ENCODE measurements around the gene BCL2. TPM values are rescaled to one million over a fixed set of nuclear protein-coding genes. Genes with fewer than 3 reads are reported as not detected.

BCL2 gene
- total RNA-seq, 1 donor from 2014 or later = 39.1 TPM

- peaks cover 8 to 23% (median 15%) of the 10 kb centered on the region in 3 donors for H3K4me1 ChIP-seq (ENCODE audit: control insufficient read depth in 3 of 3, insufficient read depth in 3 of 3, low read length in 3 of 3)
- H3K36me3 ChIP-seq (ENCODE audit: control insufficient read depth in 3 of 3, insufficient read depth in 3 of 3, low read length in 3 of 3) = no peaks in the 10 kb centered on the region
- no peak overlapping the region for H3K4me3 ChIP-seq (ENCODE audit: low read length in 3 of 3)
- H3K9me3 ChIP-seq (ENCODE audit: control insufficient read depth in 3 of 3, low read length in 3 of 3) = no peaks in the 10 kb centered on the region
- no peak overlapping the region for H3K27ac ChIP-seq (ENCODE audit: low read depth, low read length)
- H3K27me3 ChIP-seq (ENCODE audit: control insufficient read depth in 3 of 3, insufficient read depth in 3 of 3, low read length in 3 of 3) = no peaks in the 10 kb centered on the region
- H3K9ac ChIP-seq (ENCODE audit: low read depth in 1 of 3, low read length in 3 of 3) = no peak overlapping the region
Measured at GRCh38 chr18:63109022-63109421, 210.5 kb downstream of the BCL2 start.

GRCh38 chr18:63107931-63108330, 211.6 kb downstream of the BCL2 start:
- Histone ChIP-seq H3K27ac (ENCODE audit: low read depth, low read length) (no peak overlapping the region), H3K36me3 (ENCODE audit: control insufficient read depth in 3 of 3, insufficient read depth in 3 of 3, low read length in 3 of 3) (no peaks in the 10 kb centered on the region), H3K9me3 (ENCODE audit: control insufficient read depth in 3 of 3, low read length in 3 of 3) (no peaks in the 10 kb centered on the region), H3K4me3 (ENCODE audit: low read length in 3 of 3) (no peak overlapping the region), H3K4me1 (ENCODE audit: control insufficient read depth in 3 of 3, insufficient read depth in 3 of 3, low read length in 3 of 3) (peaks cover 8 to 23% (median 15%) of the 10 kb centered on the region in 3 donors), H3K27me3 (ENCODE audit: control insufficient read depth in 3 of 3, insufficient read depth in 3 of 3, low read length in 3 of 3) (no peaks in the 10 kb centered on the region), H3K9ac (ENCODE audit: low read depth in 1 of 3, low read length in 3 of 3) (no peak overlapping the region)

GRCh38 chr18:63107171-63107845, 212.3 kb downstream of the BCL2 start:
- Histone ChIP-seq H3K4me1 (ENCODE audit: control insufficient read depth in 3 of 3, insufficient read depth in 3 of 3, low read length in 3 of 3) (peaks cover 8 to 20% (median 11%) of the 10 kb centered on the region in 3 donors), H3K27me3 (ENCODE audit: control insufficient read depth in 3 of 3, insufficient read depth in 3 of 3, low read length in 3 of 3) (no peaks in the 10 kb centered on the region), H3K4me3 (ENCODE audit: low read length in 3 of 3) (no peak overlapping the region), H3K9me3 (ENCODE audit: control insufficient read depth in 3 of 3, low read length in 3 of 3) (no peaks in the 10 kb centered on the region), H3K36me3 (ENCODE audit: control insufficient read depth in 3 of 3, insufficient read depth in 3 of 3, low read length in 3 of 3) (no peaks in the 10 kb centered on the region), H3K9ac (ENCODE audit: low read depth in 1 of 3, low read length in 3 of 3) (no peak overlapping the region), H3K27ac (ENCODE audit: low read depth, low read length) (no peak overlapping the region)

- no peaks in the 10 kb centered on the region for H3K36me3 ChIP-seq (ENCODE audit: control insufficient read depth in 3 of 3, insufficient read depth in 3 of 3, low read length in 3 of 3)
- H3K27me3 ChIP-seq (ENCODE audit: control insufficient read depth in 3 of 3, insufficient read depth in 3 of 3, low read length in 3 of 3) = no peaks in the 10 kb centered on the region
- peaks cover 2 to 14% (median 5%) of the 10 kb centered on the region in 3 donors for H3K4me1 ChIP-seq (ENCODE audit: control insufficient read depth in 3 of 3, insufficient read depth in 3 of 3, low read length in 3 of 3)
- H3K9ac ChIP-seq (ENCODE audit: low read depth in 1 of 3, low read length in 3 of 3) = no peak overlapping the region
- H3K9me3 ChIP-seq (ENCODE audit: control insufficient read depth in 3 of 3, low read length in 3 of 3) = no peaks in the 10 kb centered on the region
- no peak overlapping the region for H3K27ac ChIP-seq (ENCODE audit: low read depth, low read length)
- no peak overlapping the region for H3K4me3 ChIP-seq (ENCODE audit: low read length in 3 of 3)
Measured at GRCh38 chr18:63106727-63107126, 212.8 kb downstream of the BCL2 start.

- H3K27me3 ChIP-seq (ENCODE audit: control insufficient read depth in 3 of 3, insufficient read depth in 3 of 3, low read length in 3 of 3) = no peaks in the 10 kb centered on the region
- no peaks in the 10 kb centered on the region for H3K9me3 ChIP-seq (ENCODE audit: control insufficient read depth in 3 of 3, low read length in 3 of 3)
- H3K27ac ChIP-seq (ENCODE audit: low read depth, low read length) = no peak overlapping the region
- no peak overlapping the region for H3K9ac ChIP-seq (ENCODE audit: low read depth in 1 of 3, low read length in 3 of 3)
- H3K4me3 ChIP-seq (ENCODE audit: low read length in 3 of 3) = no peak overlapping the region
- no peaks in the 10 kb centered on the region for H3K36me3 ChIP-seq (ENCODE audit: control insufficient read depth in 3 of 3, insufficient read depth in 3 of 3, low read length in 3 of 3)
- H3K4me1 ChIP-seq (ENCODE audit: control insufficient read depth in 3 of 3, insufficient read depth in 3 of 3, low read length in 3 of 3) = peaks cover 0 to 15% (median under 1%) of the 10 kb centered on the region in 3 donors
Measured at GRCh38 chr18:63105636-63106316, 213.8 kb downstream of the BCL2 start.

GRCh38 chr18:63104868-63105267, 214.7 kb downstream of the BCL2 start:
- no peaks in the 10 kb centered on the region for H3K27me3 ChIP-seq (ENCODE audit: control insufficient read depth in 3 of 3, insufficient read depth in 3 of 3, low read length in 3 of 3)
- no peaks in the 10 kb centered on the region for H3K9me3 ChIP-seq (ENCODE audit: control insufficient read depth in 3 of 3, low read length in 3 of 3)
- H3K4me3 ChIP-seq (ENCODE audit: low read length in 3 of 3) = no peak overlapping the region
- H3K27ac ChIP-seq (ENCODE audit: low read depth, low read length) = no peak overlapping the region
- H3K36me3 ChIP-seq (ENCODE audit: control insufficient read depth in 3 of 3, insufficient read depth in 3 of 3, low read length in 3 of 3) = no peaks in the 10 kb centered on the region
- no peak overlapping the region for H3K9ac ChIP-seq (ENCODE audit: low read depth in 1 of 3, low read length in 3 of 3)
- H3K4me1 ChIP-seq (ENCODE audit: control insufficient read depth in 3 of 3, insufficient read depth in 3 of 3, low read length in 3 of 3) = peaks cover 1 to 24% (median 8%) of the 10 kb centered on the region in 3 donors

GRCh38 chr18:63102941-63103744, 216.4 kb downstream of the BCL2 start:
- Histone ChIP-seq H3K4me1 (ENCODE audit: control insufficient read depth in 3 of 3, insufficient read depth in 3 of 3, low read length in 3 of 3) (peaks cover 5 to 28% (median 10%) of the 10 kb centered on the region in 3 donors), H3K9me3 (ENCODE audit: control insufficient read depth in 3 of 3, low read length in 3 of 3) (no peaks in the 10 kb centered on the region), H3K36me3 (ENCODE audit: control insufficient read depth in 3 of 3, insufficient read depth in 3 of 3, low read length in 3 of 3) (no peaks in the 10 kb centered on the region), H3K9ac (ENCODE audit: low read depth in 1 of 3, low read length in 3 of 3) (no peak overlapping the region), H3K27me3 (ENCODE audit: control insufficient read depth in 3 of 3, insufficient read depth in 3 of 3, low read length in 3 of 3) (no peaks in the 10 kb centered on the region), H3K27ac (ENCODE audit: low read depth, low read length) (no peak overlapping the region), H3K4me3 (ENCODE audit: low read length in 3 of 3) (no peak overlapping the region)

- Histone ChIP-seq H3K27ac (ENCODE audit: low read depth, low read length) (no peak overlapping the region), H3K36me3 (ENCODE audit: control insufficient read depth in 3 of 3, insufficient read depth in 3 of 3, low read length in 3 of 3) (no peaks in the 10 kb centered on the region), H3K4me3 (ENCODE audit: low read length in 3 of 3) (no peak overlapping the region), H3K9me3 (ENCODE audit: control insufficient read depth in 3 of 3, low read length in 3 of 3) (no peaks in the 10 kb centered on the region), H3K4me1 (ENCODE audit: control insufficient read depth in 3 of 3, insufficient read depth in 3 of 3, low read length in 3 of 3) (peaks cover 5 to 21% (median 10%) of the 10 kb centered on the region in 3 donors), H3K27me3 (ENCODE audit: control insufficient read depth in 3 of 3, insufficient read depth in 3 of 3, low read length in 3 of 3) (no peaks in the 10 kb centered on the region), H3K9ac (ENCODE audit: low read depth in 1 of 3, low read length in 3 of 3) (no peak overlapping the region)
Measured at GRCh38 chr18:63100630-63101055, 218.9 kb downstream of the BCL2 start.

- H3K4me1 ChIP-seq (ENCODE audit: control insufficient read depth in 3 of 3, insufficient read depth in 3 of 3, low read length in 3 of 3) = peaks cover 5 to 21% (median 10%) of the 10 kb centered on the region in 3 donors
- no peak overlapping the region for H3K4me3 ChIP-seq (ENCODE audit: low read length in 3 of 3)
- H3K27ac ChIP-seq (ENCODE audit: low read depth, low read length) = no peak overlapping the region
- no peaks in the 10 kb centered on the region for H3K36me3 ChIP-seq (ENCODE audit: control insufficient read depth in 3 of 3, insufficient read depth in 3 of 3, low read length in 3 of 3)
- no peaks in the 10 kb centered on the region for H3K9me3 ChIP-seq (ENCODE audit: control insufficient read depth in 3 of 3, low read length in 3 of 3)
- no peak overlapping the region for H3K9ac ChIP-seq (ENCODE audit: low read depth in 1 of 3, low read length in 3 of 3)
- H3K27me3 ChIP-seq (ENCODE audit: control insufficient read depth in 3 of 3, insufficient read depth in 3 of 3, low read length in 3 of 3) = no peaks in the 10 kb centered on the region
Measured at GRCh38 chr18:63099848-63100629, 219.5 kb downstream of the BCL2 start.

Measured in skeletal muscle tissue (tissue), 4 donors.